ENCODE measurements around the gene MUTYH. TPM values are rescaled to one million over a fixed set of nuclear protein-coding genes. Genes with fewer than 3 reads are reported as not detected.

The MUTYH gene
- total and polyA plus RNA-seq, 9 of the 15 experiments (the other 6 are each of a cell fraction or from before 2014, with no cell fraction given) = 3.4 to 53.5 (median 29.0) TPM

DNA sequence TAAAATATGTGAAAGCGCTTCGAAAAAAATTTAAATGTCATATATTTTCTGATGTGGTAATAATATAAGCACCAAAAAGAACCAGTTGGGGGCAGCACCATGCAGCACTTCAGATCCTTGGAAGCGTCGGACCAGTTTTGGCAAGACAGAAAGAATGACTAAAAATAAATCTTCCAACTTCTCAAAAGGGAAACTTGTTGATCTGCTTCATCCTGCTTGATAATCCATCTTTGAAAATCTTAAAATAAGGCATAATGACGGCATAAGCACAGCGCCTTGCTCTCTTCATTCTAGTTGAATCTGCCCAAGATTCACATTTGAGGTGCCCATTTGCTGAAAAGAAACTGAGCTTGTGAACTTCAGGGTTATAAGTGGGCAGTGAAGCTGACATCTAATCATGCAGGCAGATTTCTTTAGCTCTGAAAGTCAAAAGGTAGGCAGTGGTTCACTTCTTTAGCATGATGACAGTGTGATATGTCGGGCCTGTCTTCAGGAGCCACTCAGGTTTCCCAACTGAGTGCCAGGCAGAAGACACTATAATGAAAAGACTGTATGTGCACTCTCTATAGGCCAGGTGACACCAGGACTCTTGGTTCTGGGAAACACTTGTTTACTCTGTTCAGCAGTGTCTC is 19.8 kb upstream of the MUTYH start (continued):
- TF ChIP-seq, protein P1, sequence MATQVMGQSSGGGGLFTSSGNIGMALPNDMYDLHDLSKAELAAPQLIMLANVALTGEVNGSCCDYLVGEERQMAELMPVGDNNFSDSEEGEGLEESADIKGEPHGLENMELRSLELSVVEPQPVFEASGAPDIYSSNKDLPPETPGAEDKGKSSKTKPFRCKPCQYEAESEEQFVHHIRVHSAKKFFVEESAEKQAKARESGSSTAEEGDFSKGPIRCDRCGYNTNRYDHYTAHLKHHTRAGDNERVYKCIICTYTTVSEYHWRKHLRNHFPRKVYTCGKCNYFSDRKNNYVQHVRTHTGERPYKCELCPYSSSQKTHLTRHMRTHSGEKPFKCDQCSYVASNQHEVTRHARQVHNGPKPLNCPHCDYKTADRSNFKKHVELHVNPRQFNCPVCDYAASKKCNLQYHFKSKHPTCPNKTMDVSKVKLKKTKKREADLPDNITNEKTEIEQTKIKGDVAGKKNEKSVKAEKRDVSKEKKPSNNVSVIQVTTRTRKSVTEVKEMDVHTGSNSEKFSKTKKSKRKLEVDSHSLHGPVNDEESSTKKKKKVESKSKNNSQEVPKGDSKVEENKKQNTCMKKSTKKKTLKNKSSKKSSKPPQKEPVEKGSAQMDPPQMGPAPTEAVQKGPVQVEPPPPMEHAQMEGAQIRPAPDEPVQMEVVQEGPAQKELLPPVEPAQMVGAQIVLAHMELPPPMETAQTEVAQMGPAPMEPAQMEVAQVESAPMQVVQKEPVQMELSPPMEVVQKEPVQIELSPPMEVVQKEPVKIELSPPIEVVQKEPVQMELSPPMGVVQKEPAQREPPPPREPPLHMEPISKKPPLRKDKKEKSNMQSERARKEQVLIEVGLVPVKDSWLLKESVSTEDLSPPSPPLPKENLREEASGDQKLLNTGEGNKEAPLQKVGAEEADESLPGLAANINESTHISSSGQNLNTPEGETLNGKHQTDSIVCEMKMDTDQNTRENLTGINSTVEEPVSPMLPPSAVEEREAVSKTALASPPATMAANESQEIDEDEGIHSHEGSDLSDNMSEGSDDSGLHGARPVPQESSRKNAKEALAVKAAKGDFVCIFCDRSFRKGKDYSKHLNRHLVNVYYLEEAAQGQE (IDR thresholded peaks at IDR 0.05; ENCODE audit: borderline replicate concordance) = peak; percentile 91
- TF ChIP-seq, protein P1 (CRISPR knock-in tag; IDR thresholded peaks at IDR 0.05; ENCODE audit: low read depth) = no peak
- TF ChIP-seq RUNX1 (IDR thresholded peaks at IDR 0.05; ENCODE audit: low read depth) = no peak
- no peak for TF ChIP-seq FOXJ3 (CRISPR knock-in tag; IDR thresholded peaks at IDR 0.05)
- TF ChIP-seq ZNF282 (CRISPR knock-in tag; IDR thresholded peaks at IDR 0.05) = no peak
- peak; percentile 50; the same call in 1 of the 2 replicates for TF ChIP-seq SMC3 (conservative IDR thresholded peaks at IDR 0.05; ENCODE audit: insufficient read depth, low read depth, low read length)
- 0 out of 2 replicates have a peak, but pooled peaks have one; percentile 8 for TF ChIP-seq BACH1 (tag; IDR thresholded peaks at IDR 0.05)
- TF ChIP-seq CC2D1A (IDR thresholded peaks at IDR 0.05) = 0 out of 2 replicates have a peak, but pooled peaks have one; percentile 16
- TF ChIP-seq, protein P2, sequence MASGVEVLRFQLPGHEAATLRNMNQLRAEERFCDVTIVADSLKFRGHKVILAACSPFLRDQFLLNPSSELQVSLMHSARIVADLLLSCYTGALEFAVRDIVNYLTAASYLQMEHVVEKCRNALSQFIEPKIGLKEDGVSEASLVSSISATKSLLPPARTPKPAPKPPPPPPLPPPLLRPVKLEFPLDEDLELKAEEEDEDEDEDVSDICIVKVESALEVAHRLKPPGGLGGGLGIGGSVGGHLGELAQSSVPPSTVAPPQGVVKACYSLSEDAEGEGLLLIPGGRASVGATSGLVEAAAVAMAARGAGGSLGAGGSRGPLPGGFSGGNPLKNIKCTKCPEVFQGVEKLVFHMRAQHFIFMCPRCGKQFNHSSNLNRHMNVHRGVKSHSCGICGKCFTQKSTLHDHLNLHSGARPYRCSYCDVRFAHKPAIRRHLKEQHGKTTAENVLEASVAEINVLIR (CRISPR knock-in tag; IDR thresholded peaks at IDR 0.05) = 0 out of 2 replicates have a peak, but pooled peaks have one; percentile 8
- TF ChIP-seq ZNF695 (CRISPR knock-in tag; IDR thresholded peaks at IDR 0.05) = no peak
- 0 out of 2 replicates have a peak, but pooled peaks have one; percentile 37 for TF ChIP-seq ZNF165 (CRISPR knock-in tag; IDR thresholded peaks at IDR 0.05; ENCODE audit: borderline replicate concordance)
- TF ChIP-seq MAFG (tag; conservative IDR thresholded peaks at IDR 0.05) = no peak
- no peak for TF ChIP-seq CBX2 (IDR thresholded peaks at IDR 0.05; ENCODE audit: insufficient read depth, low read length, poor library complexity, severe bottlenecking)

Data from K562 (cell line).